HG03432 (cell line): ENCODE results near the gene CDT1.
"Not testable (repeated sequence)": the region's sequence is repeated elsewhere in the genome, so short reads cannot be mapped to it uniquely, and the experiment has no call there.

Experiments used
- ATAC-seq: cut with Tn5 transposase; IDR thresholded peaks from one replicate; pipeline ENCODE4 v1.9.1; 2021; ENCODE audit warnings: mild to moderate bottlenecking, moderate library complexity; ENCODE audit not compliant: unreplicated experiment

CDT1 gene

GRCh38 chr16:88782454-88783390 is 20.9 kb upstream of the CDT1 start:
- no peak for ATAC-seq

GRCh38 chr16:88783391-88784073 is 20.1 kb upstream of the CDT1 start:
- ATAC-seq, result no peak

- ATAC-seq, result no peak
These were observed 19.3 kb upstream of the CDT1 start for GRCh38 chr16:88784074-88784855.

- no peak for ATAC-seq
These were observed 18.8 kb upstream of the CDT1 start for GRCh38 chr16:88784856-88785105.

GRCh38 chr16:88785106-88785924 is 18.3 kb upstream of the CDT1 start, which contains the start of gene PIEZO1:
TSS of gene PIEZO1 (minus strand) at chr16:88785220. CDS start at chr16:88784964, 256 bp downstream.
- no peak for ATAC-seq

GRCh38 chr16:88787579-88788314 is 15.8 kb upstream of the CDT1 start:
- ATAC-seq, result no peak

GRCh38 chr16:88788749-88789148 is 14.8 kb upstream of the CDT1 start:
- not testable (repeated sequence) for ATAC-seq

- ATAC-seq, result no peak
These were observed 14.0 kb upstream of the CDT1 start for GRCh38 chr16:88789594-88789993.

GRCh38 chr16:88790312-88791211 is 13.0 kb upstream of the CDT1 start:
- no peak for ATAC-seq

GRCh38 chr16:88792078-88792550 is 11.5 kb upstream of the CDT1 start:
- no peak for ATAC-seq

- ATAC-seq, result no peak
These were observed 10.8 kb upstream of the CDT1 start for GRCh38 chr16:88792668-88793250.

- no peak for ATAC-seq
These were observed 10.2 kb upstream of the CDT1 start for GRCh38 chr16:88793251-88793954.

GRCh38 chr16:88796278-88796677 is 7.3 kb upstream of the CDT1 start:
- no peak for ATAC-seq

- ATAC-seq, result no peak
These were observed 5.5 kb upstream of the CDT1 start for GRCh38 chr16:88798073-88798472.

GRCh38 chr16:88798772-88799455 is 4.7 kb upstream of the CDT1 start:
- ATAC-seq, result no peak

GRCh38 chr16:88799569-88800276 is 3.9 kb upstream of the CDT1 start:
- ATAC-seq, result no peak

- ATAC-seq, result no peak
These were observed 3.4 kb upstream of the CDT1 start for GRCh38 chr16:88800277-88800592.
